Measurements from ENCODE around the gene CACNB2. TPM values are rescaled to one million over a fixed set of nuclear protein-coding genes. Genes with fewer than 3 reads are reported as not detected.
A peak's percentile ranks its signal among the peaks of the same experiment; 100 is the strongest.

CACNB2 gene
- total RNA-seq, 1 experiment from 2014 or later = 3.2 TPM

DNA sequence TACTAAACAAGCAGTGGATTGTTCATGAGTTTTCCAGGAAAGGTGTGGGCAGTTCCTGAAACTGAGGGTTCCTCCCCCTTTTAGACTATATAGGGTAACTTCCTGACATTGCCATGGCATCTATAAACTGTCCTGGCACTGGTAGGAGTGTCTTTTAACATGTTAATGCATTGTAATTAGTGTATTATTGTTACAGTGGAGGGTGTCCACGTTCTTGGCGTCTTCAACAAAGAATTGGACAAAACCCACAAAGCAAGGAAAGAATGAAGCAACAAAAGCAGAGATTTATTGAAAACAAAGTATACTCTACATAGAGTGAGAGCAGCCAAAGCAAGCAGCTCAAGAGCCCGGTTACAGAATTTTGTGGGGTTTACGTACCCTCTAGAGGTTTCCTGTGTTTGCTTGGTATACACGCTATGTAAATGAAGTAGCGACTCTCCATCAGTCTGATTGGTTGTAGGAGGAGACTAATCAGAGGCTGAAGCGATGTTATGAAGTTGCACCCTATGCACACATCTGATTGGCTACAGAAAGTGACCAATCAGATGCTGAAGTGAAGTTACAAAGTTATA is 335.9 kb downstream of the CACNB2 start:
- ChIA-PET POLR2A (no interaction called here), CTCF (no interaction called here)
- Mint-ChIP-seq H3K36me3 (no peaks in the 10 kb centered on the region), H3K4me3 (no peak overlapping the region), H3K4me1 (peaks cover 30% of the 10 kb centered on the region), H3K27ac (no peak overlapping the region), H3K27me3 (ENCODE audit: low read depth) (no peaks in the 10 kb centered on the region), H3K9me3 (no peaks in the 10 kb centered on the region)
- no peak for DNase-seq (ENCODE audit: low spot score)
- no peak for TF ChIP-seq MXD4 (CRISPR knock-in tag; IDR thresholded peaks at IDR 0.05; ENCODE audit: borderline replicate concordance)
- TF ChIP-seq TCF7 (CRISPR knock-in tag; IDR thresholded peaks at IDR 0.05; ENCODE audit: low read depth) = no peak
- TF ChIP-seq, protein P1, sequence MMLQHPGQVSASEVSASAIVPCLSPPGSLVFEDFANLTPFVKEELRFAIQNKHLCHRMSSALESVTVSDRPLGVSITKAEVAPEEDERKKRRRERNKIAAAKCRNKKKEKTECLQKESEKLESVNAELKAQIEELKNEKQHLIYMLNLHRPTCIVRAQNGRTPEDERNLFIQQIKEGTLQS (CRISPR knock-in tag; conservative IDR thresholded peaks at IDR 0.05) = no peak
- ATAC-seq = no peak

DNA sequence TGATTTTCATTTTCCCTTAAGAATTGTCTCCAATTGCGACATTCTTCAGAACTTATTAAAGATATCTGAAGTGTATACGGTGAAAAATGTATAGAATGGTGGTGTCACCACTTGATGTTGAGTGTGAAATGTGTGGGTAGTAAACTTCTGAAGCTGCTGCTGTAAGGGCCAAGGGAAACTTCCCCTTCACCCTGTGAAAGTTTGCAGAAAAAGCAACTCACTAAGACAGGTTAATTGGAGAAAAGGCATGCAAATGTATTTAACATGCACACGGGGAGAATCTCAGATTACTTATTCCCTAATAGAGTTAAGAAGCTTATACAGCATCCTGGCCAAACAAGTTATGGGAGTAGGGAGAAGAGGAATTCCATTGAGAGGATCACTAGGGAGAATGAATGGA is 338.1 kb downstream of the CACNB2 start:
- ChIA-PET POLR2A (no interaction called here), CTCF (no interaction called here)
- Mint-ChIP-seq H3K4me3 (no peak overlapping the region), H3K27me3 (ENCODE audit: low read depth) (no peaks in the 10 kb centered on the region), H3K36me3 (no peaks in the 10 kb centered on the region), H3K27ac (no peak overlapping the region), H3K4me1 (peaks cover 30% of the 10 kb centered on the region), H3K9me3 (no peaks in the 10 kb centered on the region)
- ATAC-seq = no peak; the same call in 1 of the 2 replicates
- TF ChIP-seq ELF4 (CRISPR knock-in tag; IDR thresholded peaks at IDR 0.05; ENCODE audit: low read depth) = no peak
- TF ChIP-seq, protein P2, sequence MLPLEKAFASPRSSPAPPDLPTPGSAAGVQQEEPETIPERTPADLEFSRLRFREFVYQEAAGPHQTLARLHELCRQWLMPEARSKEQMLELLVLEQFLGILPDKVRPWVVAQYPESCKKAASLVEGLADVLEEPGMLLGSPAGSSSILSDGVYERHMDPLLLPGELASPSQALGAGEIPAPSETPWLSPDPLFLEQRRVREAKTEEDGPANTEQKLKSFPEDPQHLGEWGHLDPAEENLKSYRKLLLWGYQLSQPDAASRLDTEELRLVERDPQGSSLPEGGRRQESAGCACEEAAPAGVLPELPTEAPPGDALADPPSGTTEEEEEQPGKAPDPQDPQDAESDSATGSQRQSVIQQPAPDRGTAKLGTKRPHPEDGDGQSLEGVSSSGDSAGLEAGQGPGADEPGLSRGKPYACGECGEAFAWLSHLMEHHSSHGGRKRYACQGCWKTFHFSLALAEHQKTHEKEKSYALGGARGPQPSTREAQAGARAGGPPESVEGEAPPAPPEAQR (CRISPR knock-in tag; IDR thresholded peaks at IDR 0.05) = no peak
- TF ChIP-seq, protein P3, sequence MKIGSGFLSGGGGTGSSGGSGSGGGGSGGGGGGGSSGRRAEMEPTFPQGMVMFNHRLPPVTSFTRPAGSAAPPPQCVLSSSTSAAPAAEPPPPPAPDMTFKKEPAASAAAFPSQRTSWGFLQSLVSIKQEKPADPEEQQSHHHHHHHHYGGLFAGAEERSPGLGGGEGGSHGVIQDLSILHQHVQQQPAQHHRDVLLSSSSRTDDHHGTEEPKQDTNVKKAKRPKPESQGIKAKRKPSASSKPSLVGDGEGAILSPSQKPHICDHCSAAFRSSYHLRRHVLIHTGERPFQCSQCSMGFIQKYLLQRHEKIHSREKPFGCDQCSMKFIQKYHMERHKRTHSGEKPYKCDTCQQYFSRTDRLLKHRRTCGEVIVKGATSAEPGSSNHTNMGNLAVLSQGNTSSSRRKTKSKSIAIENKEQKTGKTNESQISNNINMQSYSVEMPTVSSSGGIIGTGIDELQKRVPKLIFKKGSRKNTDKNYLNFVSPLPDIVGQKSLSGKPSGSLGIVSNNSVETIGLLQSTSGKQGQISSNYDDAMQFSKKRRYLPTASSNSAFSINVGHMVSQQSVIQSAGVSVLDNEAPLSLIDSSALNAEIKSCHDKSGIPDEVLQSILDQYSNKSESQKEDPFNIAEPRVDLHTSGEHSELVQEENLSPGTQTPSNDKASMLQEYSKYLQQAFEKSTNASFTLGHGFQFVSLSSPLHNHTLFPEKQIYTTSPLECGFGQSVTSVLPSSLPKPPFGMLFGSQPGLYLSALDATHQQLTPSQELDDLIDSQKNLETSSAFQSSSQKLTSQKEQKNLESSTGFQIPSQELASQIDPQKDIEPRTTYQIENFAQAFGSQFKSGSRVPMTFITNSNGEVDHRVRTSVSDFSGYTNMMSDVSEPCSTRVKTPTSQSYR (CRISPR knock-in tag; IDR thresholded peaks at IDR 0.05) = no peak
- TF ChIP-seq, protein P4, sequence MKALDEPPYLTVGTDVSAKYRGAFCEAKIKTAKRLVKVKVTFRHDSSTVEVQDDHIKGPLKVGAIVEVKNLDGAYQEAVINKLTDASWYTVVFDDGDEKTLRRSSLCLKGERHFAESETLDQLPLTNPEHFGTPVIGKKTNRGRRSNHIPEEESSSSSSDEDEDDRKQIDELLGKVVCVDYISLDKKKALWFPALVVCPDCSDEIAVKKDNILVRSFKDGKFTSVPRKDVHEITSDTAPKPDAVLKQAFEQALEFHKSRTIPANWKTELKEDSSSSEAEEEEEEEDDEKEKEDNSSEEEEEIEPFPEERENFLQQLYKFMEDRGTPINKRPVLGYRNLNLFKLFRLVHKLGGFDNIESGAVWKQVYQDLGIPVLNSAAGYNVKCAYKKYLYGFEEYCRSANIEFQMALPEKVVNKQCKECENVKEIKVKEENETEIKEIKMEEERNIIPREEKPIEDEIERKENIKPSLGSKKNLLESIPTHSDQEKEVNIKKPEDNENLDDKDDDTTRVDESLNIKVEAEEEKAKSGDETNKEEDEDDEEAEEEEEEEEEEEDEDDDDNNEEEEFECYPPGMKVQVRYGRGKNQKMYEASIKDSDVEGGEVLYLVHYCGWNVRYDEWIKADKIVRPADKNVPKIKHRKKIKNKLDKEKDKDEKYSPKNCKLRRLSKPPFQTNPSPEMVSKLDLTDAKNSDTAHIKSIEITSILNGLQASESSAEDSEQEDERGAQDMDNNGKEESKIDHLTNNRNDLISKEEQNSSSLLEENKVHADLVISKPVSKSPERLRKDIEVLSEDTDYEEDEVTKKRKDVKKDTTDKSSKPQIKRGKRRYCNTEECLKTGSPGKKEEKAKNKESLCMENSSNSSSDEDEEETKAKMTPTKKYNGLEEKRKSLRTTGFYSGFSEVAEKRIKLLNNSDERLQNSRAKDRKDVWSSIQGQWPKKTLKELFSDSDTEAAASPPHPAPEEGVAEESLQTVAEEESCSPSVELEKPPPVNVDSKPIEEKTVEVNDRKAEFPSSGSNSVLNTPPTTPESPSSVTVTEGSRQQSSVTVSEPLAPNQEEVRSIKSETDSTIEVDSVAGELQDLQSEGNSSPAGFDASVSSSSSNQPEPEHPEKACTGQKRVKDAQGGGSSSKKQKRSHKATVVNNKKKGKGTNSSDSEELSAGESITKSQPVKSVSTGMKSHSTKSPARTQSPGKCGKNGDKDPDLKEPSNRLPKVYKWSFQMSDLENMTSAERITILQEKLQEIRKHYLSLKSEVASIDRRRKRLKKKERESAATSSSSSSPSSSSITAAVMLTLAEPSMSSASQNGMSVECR (CRISPR knock-in tag; IDR thresholded peaks at IDR 0.05; ENCODE audit: borderline replicate concordance) = no peak
- DNase-seq (ENCODE audit: low spot score) = no peak

DNA sequence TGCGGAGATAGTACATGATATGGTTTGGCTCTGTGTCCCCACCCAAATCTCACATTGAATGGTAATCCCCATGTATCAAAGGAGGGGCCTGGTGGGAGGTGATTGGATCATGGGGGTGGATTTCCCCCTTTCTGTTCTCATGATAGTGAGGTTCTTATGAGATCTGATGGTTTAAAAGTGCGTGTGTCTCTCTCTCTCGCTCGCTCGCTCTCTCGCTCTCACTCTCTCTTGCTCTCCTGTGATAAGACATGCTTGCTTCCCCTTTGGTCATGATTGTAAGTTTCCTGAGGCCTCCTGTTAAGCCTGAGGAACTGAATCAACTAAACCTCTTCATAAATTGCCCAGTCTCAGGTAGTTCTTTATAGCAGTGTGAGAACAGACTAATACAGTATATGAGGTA is 339.3 kb downstream of the CACNB2 start:
- no peak overlapping the region for H3K4me3 Mint-ChIP-seq
- H3K9me3 Mint-ChIP-seq = no peaks in the 10 kb centered on the region
- ChIA-PET POLR2A (no interaction called here), CTCF (no interaction called here)
- 0 out of 2 replicates have a peak overlapping the region, but pooled peaks have one; percentile 30 for H3K27ac Mint-ChIP-seq
- no peaks in the 10 kb centered on the region for H3K36me3 Mint-ChIP-seq
- H3K4me1 Mint-ChIP-seq = peaks cover 25% of the 10 kb centered on the region
- DNase-seq (ENCODE audit: low spot score) (no peak), ATAC-seq (no peak)
- no peaks in the 10 kb centered on the region for H3K27me3 Mint-ChIP-seq (ENCODE audit: low read depth)
- TF ChIP-seq, protein P5, sequence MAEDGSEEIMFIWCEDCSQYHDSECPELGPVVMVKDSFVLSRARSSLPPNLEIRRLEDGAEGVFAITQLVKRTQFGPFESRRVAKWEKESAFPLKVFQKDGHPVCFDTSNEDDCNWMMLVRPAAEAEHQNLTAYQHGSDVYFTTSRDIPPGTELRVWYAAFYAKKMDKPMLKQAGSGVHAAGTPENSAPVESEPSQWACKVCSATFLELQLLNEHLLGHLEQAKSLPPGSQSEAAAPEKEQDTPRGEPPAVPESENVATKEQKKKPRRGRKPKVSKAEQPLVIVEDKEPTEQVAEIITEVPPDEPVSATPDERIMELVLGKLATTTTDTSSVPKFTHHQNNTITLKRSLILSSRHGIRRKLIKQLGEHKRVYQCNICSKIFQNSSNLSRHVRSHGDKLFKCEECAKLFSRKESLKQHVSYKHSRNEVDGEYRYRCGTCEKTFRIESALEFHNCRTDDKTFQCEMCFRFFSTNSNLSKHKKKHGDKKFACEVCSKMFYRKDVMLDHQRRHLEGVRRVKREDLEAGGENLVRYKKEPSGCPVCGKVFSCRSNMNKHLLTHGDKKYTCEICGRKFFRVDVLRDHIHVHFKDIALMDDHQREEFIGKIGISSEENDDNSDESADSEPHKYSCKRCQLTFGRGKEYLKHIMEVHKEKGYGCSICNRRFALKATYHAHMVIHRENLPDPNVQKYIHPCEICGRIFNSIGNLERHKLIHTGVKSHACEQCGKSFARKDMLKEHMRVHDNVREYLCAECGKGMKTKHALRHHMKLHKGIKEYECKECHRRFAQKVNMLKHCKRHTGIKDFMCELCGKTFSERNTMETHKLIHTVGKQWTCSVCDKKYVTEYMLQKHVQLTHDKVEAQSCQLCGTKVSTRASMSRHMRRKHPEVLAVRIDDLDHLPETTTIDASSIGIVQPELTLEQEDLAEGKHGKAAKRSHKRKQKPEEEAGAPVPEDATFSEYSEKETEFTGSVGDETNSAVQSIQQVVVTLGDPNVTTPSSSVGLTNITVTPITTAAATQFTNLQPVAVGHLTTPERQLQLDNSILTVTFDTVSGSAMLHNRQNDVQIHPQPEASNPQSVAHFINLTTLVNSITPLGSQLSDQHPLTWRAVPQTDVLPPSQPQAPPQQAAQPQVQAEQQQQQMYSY (CRISPR knock-in tag; IDR thresholded peaks at IDR 0.05) = no peak
- no peak for TF ChIP-seq ZBTB21 (CRISPR knock-in tag; IDR thresholded peaks at IDR 0.05; ENCODE audit: borderline replicate concordance)
- no peak for TF ChIP-seq JAZF1 (CRISPR knock-in tag; IDR thresholded peaks at IDR 0.05)
- TF ChIP-seq CREM (CRISPR knock-in tag; IDR thresholded peaks at IDR 0.05) = no peak
- TF ChIP-seq ELF4 (CRISPR knock-in tag; IDR thresholded peaks at IDR 0.05; ENCODE audit: low read depth) = no peak
- TF ChIP-seq, protein P1 (CRISPR knock-in tag; conservative IDR thresholded peaks at IDR 0.05) = no peak
- TF ChIP-seq FOXP1 (CRISPR knock-in tag; IDR thresholded peaks at IDR 0.05; ENCODE audit: borderline replicate concordance) = no peak
- TF ChIP-seq, protein P6, sequence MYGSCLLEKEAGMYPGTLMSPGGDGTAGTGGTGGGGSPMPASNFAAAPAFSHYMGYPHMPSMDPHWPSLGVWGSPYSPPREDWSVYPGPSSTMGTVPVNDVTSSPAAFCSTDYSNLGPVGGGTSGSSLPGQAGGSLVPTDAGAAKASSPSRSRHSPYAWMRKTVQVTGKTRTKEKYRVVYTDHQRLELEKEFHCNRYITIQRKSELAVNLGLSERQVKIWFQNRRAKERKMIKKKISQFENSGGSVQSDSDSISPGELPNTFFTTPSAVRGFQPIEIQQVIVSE (CRISPR knock-in tag; IDR thresholded peaks at IDR 0.05; ENCODE audit: borderline replicate concordance) = no peak
- TF ChIP-seq, protein P7, sequence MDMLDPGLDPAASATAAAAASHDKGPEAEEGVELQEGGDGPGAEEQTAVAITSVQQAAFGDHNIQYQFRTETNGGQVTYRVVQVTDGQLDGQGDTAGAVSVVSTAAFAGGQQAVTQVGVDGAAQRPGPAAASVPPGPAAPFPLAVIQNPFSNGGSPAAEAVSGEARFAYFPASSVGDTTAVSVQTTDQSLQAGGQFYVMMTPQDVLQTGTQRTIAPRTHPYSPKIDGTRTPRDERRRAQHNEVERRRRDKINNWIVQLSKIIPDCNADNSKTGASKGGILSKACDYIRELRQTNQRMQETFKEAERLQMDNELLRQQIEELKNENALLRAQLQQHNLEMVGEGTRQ (CRISPR knock-in tag; IDR thresholded peaks at IDR 0.05) = no peak
